Astrocyte (in vitro differentiated cells and primary cell): ENCODE results near the gene POLR2L.

Experiments used
- CTCF ChIP-seq: IDR thresholded peaks from 2 replicates; pipeline ENCODE4 v1.5.1; 2011; ENCODE audit warnings: low read depth, mild to moderate bottlenecking, inconsistent platforms, low read length, moderate library complexity; ENCODE audit not compliant: insufficient read depth
- EZH2 ChIP-seq: IDR thresholded peaks from 2 replicates; pipeline ENCODE4 v1.6.1; 2012; ENCODE audit warnings: mild to moderate bottlenecking, low read length, inconsistent platforms; ENCODE audit not compliant: insufficient read depth

DNA sequence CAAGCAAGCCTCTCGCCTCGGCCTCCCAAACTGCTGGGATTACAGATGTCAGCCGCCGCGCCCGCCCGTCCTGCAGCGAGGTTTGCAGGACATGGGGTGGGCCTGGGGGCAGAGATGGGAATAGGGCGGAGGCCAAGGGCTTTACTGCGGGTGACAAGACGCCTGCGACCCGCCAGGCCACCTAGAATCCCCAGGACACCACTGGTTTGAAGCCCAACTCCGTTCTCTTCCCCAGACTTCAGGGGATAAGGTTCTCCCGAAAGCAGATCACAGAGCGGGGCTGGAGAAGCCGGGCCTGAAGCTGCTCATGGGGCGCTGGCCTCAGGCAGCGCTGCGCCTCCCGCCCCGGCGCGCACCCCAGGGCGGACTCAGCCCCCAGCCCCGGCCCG, 354 bp downstream of the POLR2L start:
- TF ChIP-seq CTCF (no peak), EZH2 (no peak)
